Measurements from ENCODE around the gene GSTP1.
"Not testable (repeated sequence)": the region's sequence is repeated elsewhere in the genome, so short reads cannot be mapped to it uniquely, and the experiment has no call there.

GSTP1 gene

GRCh38 chr11:67611704-67612587 lies 28.3 kb downstream of the GSTP1 start:
- H3K4me3 Mint-ChIP-seq, result no peak overlapping the region
- H3K4me1 Mint-ChIP-seq (ENCODE audit: low read depth), result peaks cover 55% of the 10 kb centered on the region
- H3K27me3 Mint-ChIP-seq, result no peaks in the 10 kb centered on the region
- peak overlapping the region; percentile 97 for H3K27ac Mint-ChIP-seq
- no peak for DNase-seq
- H3K36me3 Mint-ChIP-seq (ENCODE audit: low read depth), result peaks cover 68% of the 10 kb centered on the region
- H3K9me3 Mint-ChIP-seq, result no peaks in the 10 kb centered on the region

- peaks cover 52% of the 10 kb centered on the region for H3K4me1 Mint-ChIP-seq (ENCODE audit: low read depth)
- H3K36me3 Mint-ChIP-seq (ENCODE audit: low read depth), result peaks cover 60% of the 10 kb centered on the region
Observed at GRCh38 chr11:67612751-67613150, 29.1 kb downstream of the GSTP1 start.

GRCh38 chr11:67613313-67613959 lies 29.8 kb downstream of the GSTP1 start:
- DNase-seq, result no peak
- Mint-ChIP-seq H3K27ac (peak overlapping the region; percentile 97), H3K4me3 (peak overlapping the region; percentile 75), H3K4me1 (ENCODE audit: low read depth) (peaks cover 45% of the 10 kb centered on the region), H3K36me3 (ENCODE audit: low read depth) (peaks cover 53% of the 10 kb centered on the region), H3K27me3 (no peaks in the 10 kb centered on the region), H3K9me3 (no peaks in the 10 kb centered on the region)

More at GRCh38 chr11:67612751-67613150, 29.1 kb downstream of the GSTP1 start:
- no peaks in the 10 kb centered on the region for H3K27me3 Mint-ChIP-seq
- no peaks in the 10 kb centered on the region for H3K9me3 Mint-ChIP-seq
- DNase-seq, result no peak
- H3K4me3 Mint-ChIP-seq, result no peak overlapping the region
- H3K27ac Mint-ChIP-seq, result peak overlapping the region; percentile 97

GRCh38 chr11:67613960-67614715 lies 30.5 kb downstream of the GSTP1 start:
- peak overlapping the region; percentile 75 for H3K4me3 Mint-ChIP-seq
- no peaks in the 10 kb centered on the region for H3K9me3 Mint-ChIP-seq
- H3K4me1 Mint-ChIP-seq (ENCODE audit: low read depth), result peaks cover 38% of the 10 kb centered on the region

GRCh38 chr11:67614730-67615714 lies 31.4 kb downstream of the GSTP1 start:
- no peaks in the 10 kb centered on the region for H3K9me3 Mint-ChIP-seq
- peak overlapping the region; percentile 75 for H3K4me3 Mint-ChIP-seq
- peak overlapping the region; percentile 97 for H3K27ac Mint-ChIP-seq
- H3K4me1 Mint-ChIP-seq (ENCODE audit: low read depth), result peaks cover 35% of the 10 kb centered on the region
- DNase-seq, result peak; percentile 73
- H3K36me3 Mint-ChIP-seq (ENCODE audit: low read depth), result peaks cover 39% of the 10 kb centered on the region
- no peaks in the 10 kb centered on the region for H3K27me3 Mint-ChIP-seq

More at GRCh38 chr11:67613960-67614715, 30.5 kb downstream of the GSTP1 start:
- DNase-seq, result peak; percentile 88
- Mint-ChIP-seq H3K36me3 (ENCODE audit: low read depth) (peaks cover 46% of the 10 kb centered on the region), H3K27me3 (no peaks in the 10 kb centered on the region), H3K27ac (peak overlapping the region; percentile 97)

- Mint-ChIP-seq H3K27me3 (no peaks in the 10 kb centered on the region), H3K4me1 (ENCODE audit: low read depth) (peaks cover 35% of the 10 kb centered on the region), H3K27ac (peak overlapping the region; percentile 97), H3K36me3 (ENCODE audit: low read depth) (peaks cover 30% of the 10 kb centered on the region), H3K9me3 (no peaks in the 10 kb centered on the region), H3K4me3 (peak overlapping the region; percentile 33)
- DNase-seq, result no peak
Observed at GRCh38 chr11:67615728-67616430, 32.3 kb downstream of the GSTP1 start.

GRCh38 chr11:67616431-67617242 lies 33.0 kb downstream of the GSTP1 start:
- Mint-ChIP-seq H3K4me1 (ENCODE audit: low read depth) (peaks cover 35% of the 10 kb centered on the region), H3K36me3 (ENCODE audit: low read depth) (peaks cover 22% of the 10 kb centered on the region), H3K27ac (no peak overlapping the region), H3K27me3 (no peaks in the 10 kb centered on the region), H3K4me3 (peak overlapping the region; percentile 33), H3K9me3 (no peaks in the 10 kb centered on the region)
- DNase-seq, result no peak

GRCh38 chr11:67617243-67617953 lies 33.8 kb downstream of the GSTP1 start:
- no peak for DNase-seq
- Mint-ChIP-seq H3K27ac (no peak overlapping the region), H3K27me3 (no peaks in the 10 kb centered on the region), H3K4me1 (ENCODE audit: low read depth) (peaks cover 33% of the 10 kb centered on the region), H3K9me3 (no peaks in the 10 kb centered on the region), H3K4me3 (no peak overlapping the region), H3K36me3 (ENCODE audit: low read depth) (peaks cover 15% of the 10 kb centered on the region)

GRCh38 chr11:67618901-67619659 lies 35.5 kb downstream of the GSTP1 start:
- H3K36me3 Mint-ChIP-seq (ENCODE audit: low read depth); H3K9me3 Mint-ChIP-seq; H3K4me3 Mint-ChIP-seq; H3K27me3 Mint-ChIP-seq; DNase-seq; H3K27ac Mint-ChIP-seq: not testable (repeated sequence)
- peaks cover 18% of the 10 kb centered on the region for H3K4me1 Mint-ChIP-seq (ENCODE audit: low read depth)

- H3K9me3 Mint-ChIP-seq; H3K4me3 Mint-ChIP-seq; DNase-seq; H3K27me3 Mint-ChIP-seq; H3K27ac Mint-ChIP-seq; H3K36me3 Mint-ChIP-seq (ENCODE audit: low read depth); H3K4me1 Mint-ChIP-seq (ENCODE audit: low read depth): not testable (repeated sequence)
Observed at GRCh38 chr11:67619683-67620618, 36.3 kb downstream of the GSTP1 start.

GRCh38 chr11:67620621-67621020 lies 37.0 kb downstream of the GSTP1 start:
- DNase-seq; H3K27ac Mint-ChIP-seq; H3K36me3 Mint-ChIP-seq (ENCODE audit: low read depth); H3K9me3 Mint-ChIP-seq; H3K27me3 Mint-ChIP-seq; H3K4me3 Mint-ChIP-seq; H3K4me1 Mint-ChIP-seq (ENCODE audit: low read depth): not testable (repeated sequence)
